ENCODE data around the gene ZNF382.

ZNF382 gene

DNA sequence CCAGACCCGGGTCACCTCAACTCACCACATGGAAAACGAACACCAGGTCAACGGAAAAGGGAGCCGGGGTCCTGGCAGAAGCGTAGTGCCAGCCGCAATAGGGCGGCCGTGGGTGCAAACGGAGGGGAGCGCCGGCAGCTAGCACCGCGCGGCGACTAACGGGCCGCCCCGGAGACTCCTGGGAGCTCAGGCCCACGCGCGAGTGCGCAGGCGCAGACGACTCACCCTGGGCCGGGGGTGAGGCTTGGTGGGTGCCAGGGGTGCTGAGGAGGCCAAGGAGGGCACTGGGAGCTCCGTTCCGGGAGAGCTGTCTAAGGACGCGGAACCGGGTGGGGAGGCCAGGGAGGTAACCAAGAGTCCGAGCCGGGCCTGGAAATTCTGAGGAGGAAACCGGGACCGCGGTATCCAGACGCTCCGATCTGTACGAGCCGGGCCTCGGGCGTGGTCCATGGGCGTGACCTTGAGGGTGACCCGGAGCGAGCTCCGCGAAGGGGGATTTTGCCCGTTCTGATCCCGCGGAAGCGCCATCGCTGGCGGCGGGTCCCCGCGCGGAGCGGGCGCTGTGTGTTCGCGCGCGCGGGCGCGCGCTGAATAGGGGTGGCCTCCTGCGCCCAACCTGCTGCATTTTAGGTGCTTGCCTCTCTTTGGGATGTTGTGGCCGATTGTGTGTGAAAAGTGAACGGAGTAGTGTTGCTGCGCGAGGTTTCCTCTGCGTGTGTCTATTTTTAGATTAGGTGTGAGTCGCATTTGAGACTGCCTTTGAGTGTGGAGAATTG, at the start of gene ZNF382:
Gene ZNF382 (plus strand): TSS at position 213 of the 776 bp plus-strand sequence. CDS start 4,602 bp downstream, outside the sequence.
- peak within 1 kb of the TSS; percentile 82 for H3K4me3 ChIP-seq (ENCODE audit: low read depth, low read length)
- no peak for TF ChIP-seq MYC (IDR thresholded peaks at IDR 0.05; ENCODE audit: low read depth, low read length)
- peak; percentile 41 for TF ChIP-seq POLR2A (IDR thresholded peaks at IDR 0.05; ENCODE audit: extremely low read depth, insufficient read length)
- DNase-seq (ENCODE audit: low read depth) = peak; percentile 76

- H3K4me3 ChIP-seq (ENCODE audit: low read depth, low read length) = no peak overlapping the region
- DNase-seq (ENCODE audit: low read depth) = no peak
- TF ChIP-seq CTCF (IDR thresholded peaks at IDR 0.05; ENCODE audit: low read depth, low read length) (no peak), POLR2A (IDR thresholded peaks at IDR 0.05; ENCODE audit: extremely low read depth, insufficient read length) (no peak), MYC (IDR thresholded peaks at IDR 0.05; ENCODE audit: low read depth, low read length) (no peak)
- TF ChIP-seq, protein P1, sequence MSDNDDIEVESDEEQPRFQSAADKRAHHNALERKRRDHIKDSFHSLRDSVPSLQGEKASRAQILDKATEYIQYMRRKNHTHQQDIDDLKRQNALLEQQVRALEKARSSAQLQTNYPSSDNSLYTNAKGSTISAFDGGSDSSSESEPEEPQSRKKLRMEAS (IDR thresholded peaks at IDR 0.05; ENCODE audit: low read depth, low read length) = no peak
Observed at GRCh38 chr19:36564391-36564790, 40.7 kb upstream of the ZNF382 start.

- H3K4me3 ChIP-seq (ENCODE audit: low read depth, low read length) = peak overlapping the region; percentile 73
- no peak for DNase-seq (ENCODE audit: low read depth)
- TF ChIP-seq, protein P1 (IDR thresholded peaks at IDR 0.05; ENCODE audit: low read depth, low read length) = no peak
- TF ChIP-seq POLR2A (IDR thresholded peaks at IDR 0.05; ENCODE audit: extremely low read depth, insufficient read length) (no peak), MYC (IDR thresholded peaks at IDR 0.05; ENCODE audit: low read depth, low read length) (no peak), CTCF (IDR thresholded peaks at IDR 0.05; ENCODE audit: low read depth, low read length) (no peak)
Observed at GRCh38 chr19:36572593-36573019, 32.5 kb upstream of the ZNF382 start.

GRCh38 chr19:36573020-36573894, 31.9 kb upstream of the ZNF382 start, which contains the start of gene ZNF529:
ZNF529 (minus strand) TSS chr19:36573292; CDS start chr19:36572346, 946 bp downstream.
- no peak for TF ChIP-seq CTCF (IDR thresholded peaks at IDR 0.05; ENCODE audit: low read depth, low read length)
- peak; percentile 76; the same call in 1 of the 2 replicates for TF ChIP-seq MYC (IDR thresholded peaks at IDR 0.05; ENCODE audit: low read depth, low read length)
- TF ChIP-seq, protein P1 (IDR thresholded peaks at IDR 0.05; ENCODE audit: low read depth, low read length) = peak; percentile 80
- TF ChIP-seq POLR2A (IDR thresholded peaks at IDR 0.05; ENCODE audit: extremely low read depth, insufficient read length) = peak; percentile 68
- peak; percentile 91 for DNase-seq (ENCODE audit: low read depth)
- H3K4me3 ChIP-seq (ENCODE audit: low read depth, low read length) = peak within 1 kb of the TSS; percentile 73

- no peak for DNase-seq (ENCODE audit: low read depth)
- no peak for TF ChIP-seq CTCF (IDR thresholded peaks at IDR 0.05; ENCODE audit: low read depth, low read length)
- no peak for TF ChIP-seq POLR2A (IDR thresholded peaks at IDR 0.05; ENCODE audit: extremely low read depth, insufficient read length)
- TF ChIP-seq, protein P1 (IDR thresholded peaks at IDR 0.05; ENCODE audit: low read depth, low read length) = no peak
- no peak for TF ChIP-seq MYC (IDR thresholded peaks at IDR 0.05; ENCODE audit: low read depth, low read length)
- H3K4me3 ChIP-seq (ENCODE audit: low read depth, low read length) = peak overlapping the region; percentile 73
Observed at GRCh38 chr19:36573895-36574720, 31.0 kb upstream of the ZNF382 start.
